Uterus (tissue), 4 donors: Measurements from ENCODE around the gene PEA15. TPM values are rescaled to one million over a fixed set of nuclear protein-coding genes. Genes with fewer than 3 reads are reported as not detected.

Source experiments
- DNase-seq, 2 donors: peaks; one replicate each; pipeline ENCODE4 v3.0.0-alpha.2; 2019 to 2020
- H3K27ac ChIP-seq, 2 donors: fragments of 200-600 bp; sonication (generic); 1 replicate in 1 of 2; 2 replicates in 1 of 2; pipeline ENCODE4 v1.5.1; 2016 to 2018
- H3K27me3 ChIP-seq, 2 donors: fragments of 200-600 bp; sonication (generic); one replicate each; pipeline ENCODE4 v1.5.1; 2018 to 2019; ENCODE audit warnings: control low read depth in 1 of 2
- H3K36me3 ChIP-seq, 2 donors: fragments of 200-600 bp; sonication (generic); one replicate each; pipeline ENCODE4 v1.5.1; 2019; ENCODE audit warnings: control low read depth in 1 of 2
- H3K4me1 ChIP-seq, 2 donors: fragments of 200-600 bp; sonication (generic); one replicate each; pipeline ENCODE4 v1.5.1; 2018 to 2019; ENCODE audit warnings: control low read depth in 1 of 2
- H3K4me3 ChIP-seq, 2 donors: fragments of 200-600 bp; sonication (generic); 1 replicate in 1 of 2; 2 replicates in 1 of 2; pipeline ENCODE4 v1.5.1; 2018 to 2019; ENCODE audit warnings: mild to moderate bottlenecking in 1 of 2
- H3K9me3 ChIP-seq, 2 donors: fragments of 200-600 bp; sonication (generic); one replicate each; pipeline ENCODE4 v1.5.1; 2019; ENCODE audit warnings: control low read depth in 1 of 2
- POLR2A ChIP-seq, 2 donors: fragments of 450-650 bp; IDR thresholded peaks; one replicate each; pipeline ENCODE4 v1.6.1; 2016; ENCODE audit warnings: antibody characterized with exemption in 2 of 2, mild to moderate bottlenecking in 1 of 2, moderate library complexity in 1 of 2
- intact Hi-C: fragments of 100-400 bp; cut with DNase I; formaldehyde crosslinking; loops from one replicate; pipeline ENCODE4 v1.15.1; 2023; ENCODE audit warnings: low total_unique reads
- total RNA-seq, 4 donors: library from RNA; depleted of rRNA in 3 of 4; stranded (reverse); fragments of >200 nt in 3 of 4; gene quantifications; one replicate each; pipeline versions ENCODE4 v1.1.0 to v1.2.4, GENCODE V29; 2014 to 2023
- TF ChIP-seq, protein P1 (sequence below), 4 experiments: fragments of 200-600 bp in 2 of 4; fragments of 450-650 bp in 2 of 4; sonication (generic) in 2 of 4; IDR thresholded peaks; one replicate each; pipeline ENCODE4 v1.5.1; 2016 to 2019; ENCODE audit warnings: antibody characterized with exemption in 4 of 4, mild to moderate bottlenecking in 2 of 4, moderate library complexity in 1 of 4
- donor health status: DM: yes; HTN: yes; CAD: no.

Gene PEA15
- total RNA-seq, 4 donors from 2014 or later, result 52.1 to 147 (median 81.7) TPM

DNA sequence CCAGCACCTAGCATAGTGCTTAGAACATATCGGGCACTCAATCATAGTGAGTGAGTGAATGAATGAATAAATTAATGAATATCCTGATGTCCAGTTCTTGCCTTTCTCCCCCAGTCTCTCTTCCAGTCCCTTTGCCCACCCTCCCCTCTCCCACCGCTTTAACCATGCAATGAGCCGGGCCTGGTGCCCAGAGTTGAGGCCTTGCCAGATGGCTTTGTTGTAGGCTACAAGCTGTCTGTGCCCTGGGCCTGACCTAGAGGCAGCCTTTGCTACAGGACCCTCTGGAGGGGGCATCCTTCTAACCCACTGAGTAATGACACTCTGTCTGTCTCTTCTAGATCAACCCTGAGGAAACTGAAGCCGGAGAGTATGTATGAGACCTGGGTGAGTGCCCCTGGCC lies 8.0 kb upstream of the PEA15 start:
- Histone ChIP-seq H3K27ac (no peak overlapping the region), H3K4me3 (no peak overlapping the region), H3K36me3 (no peaks in the 10 kb centered on the region), H3K9me3 (no peaks in the 10 kb centered on the region), H3K27me3 (no peaks in the 10 kb centered on the region), H3K4me1 (peaks cover 0 to 5% of the 10 kb centered on the region in 2 donors)
- no peak for DNase-seq
- no peak for TF ChIP-seq POLR2A (IDR thresholded peaks at IDR 0.05)
- TF ChIP-seq, protein P1, sequence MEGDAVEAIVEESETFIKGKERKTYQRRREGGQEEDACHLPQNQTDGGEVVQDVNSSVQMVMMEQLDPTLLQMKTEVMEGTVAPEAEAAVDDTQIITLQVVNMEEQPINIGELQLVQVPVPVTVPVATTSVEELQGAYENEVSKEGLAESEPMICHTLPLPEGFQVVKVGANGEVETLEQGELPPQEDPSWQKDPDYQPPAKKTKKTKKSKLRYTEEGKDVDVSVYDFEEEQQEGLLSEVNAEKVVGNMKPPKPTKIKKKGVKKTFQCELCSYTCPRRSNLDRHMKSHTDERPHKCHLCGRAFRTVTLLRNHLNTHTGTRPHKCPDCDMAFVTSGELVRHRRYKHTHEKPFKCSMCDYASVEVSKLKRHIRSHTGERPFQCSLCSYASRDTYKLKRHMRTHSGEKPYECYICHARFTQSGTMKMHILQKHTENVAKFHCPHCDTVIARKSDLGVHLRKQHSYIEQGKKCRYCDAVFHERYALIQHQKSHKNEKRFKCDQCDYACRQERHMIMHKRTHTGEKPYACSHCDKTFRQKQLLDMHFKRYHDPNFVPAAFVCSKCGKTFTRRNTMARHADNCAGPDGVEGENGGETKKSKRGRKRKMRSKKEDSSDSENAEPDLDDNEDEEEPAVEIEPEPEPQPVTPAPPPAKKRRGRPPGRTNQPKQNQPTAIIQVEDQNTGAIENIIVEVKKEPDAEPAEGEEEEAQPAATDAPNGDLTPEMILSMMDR (IDR thresholded peaks at IDR 0.05), result no peak
- intact Hi-C loops, result loop anchor here (10.0 kb wide), 2 partner anchors 58 to 102 kb away; partner anchors contain the start of gene IGSF8

DNA sequence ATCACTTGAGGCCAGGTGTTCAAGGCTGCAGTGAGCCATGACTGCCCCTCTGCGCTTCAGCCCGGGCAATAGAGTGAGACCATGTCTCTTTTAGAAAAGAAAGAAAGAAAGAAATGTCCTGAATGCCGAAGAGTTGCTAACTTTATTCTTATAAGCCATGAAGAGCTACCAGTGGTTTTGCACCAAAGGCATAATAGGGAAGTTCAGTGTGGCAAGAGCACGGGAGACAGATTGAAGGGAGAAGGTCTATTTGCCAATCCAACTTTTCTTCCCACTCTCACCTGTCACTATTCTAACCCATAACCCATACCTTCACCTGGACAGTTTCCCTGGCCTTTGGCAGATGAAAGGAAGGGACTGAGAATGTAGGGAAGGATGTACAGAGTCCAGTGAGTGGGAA lies 4.4 kb upstream of the PEA15 start:
- no peaks in the 10 kb centered on the region for H3K27me3 ChIP-seq
- H3K9me3 ChIP-seq, result no peaks in the 10 kb centered on the region
- no peak for DNase-seq
- no peak overlapping the region for H3K27ac ChIP-seq
- intact Hi-C loops, result loop anchor here (10.0 kb wide), 1 partner anchor 1014 kb away; the partner anchor contains the start of gene FCER1G
- no peaks in the 10 kb centered on the region for H3K4me1 ChIP-seq
- H3K4me3 ChIP-seq, result no peak overlapping the region
- H3K36me3 ChIP-seq, result no peaks in the 10 kb centered on the region
- no peak for TF ChIP-seq POLR2A (IDR thresholded peaks at IDR 0.05)
- TF ChIP-seq, protein P1 (IDR thresholded peaks at IDR 0.05), result no peak

DNA sequence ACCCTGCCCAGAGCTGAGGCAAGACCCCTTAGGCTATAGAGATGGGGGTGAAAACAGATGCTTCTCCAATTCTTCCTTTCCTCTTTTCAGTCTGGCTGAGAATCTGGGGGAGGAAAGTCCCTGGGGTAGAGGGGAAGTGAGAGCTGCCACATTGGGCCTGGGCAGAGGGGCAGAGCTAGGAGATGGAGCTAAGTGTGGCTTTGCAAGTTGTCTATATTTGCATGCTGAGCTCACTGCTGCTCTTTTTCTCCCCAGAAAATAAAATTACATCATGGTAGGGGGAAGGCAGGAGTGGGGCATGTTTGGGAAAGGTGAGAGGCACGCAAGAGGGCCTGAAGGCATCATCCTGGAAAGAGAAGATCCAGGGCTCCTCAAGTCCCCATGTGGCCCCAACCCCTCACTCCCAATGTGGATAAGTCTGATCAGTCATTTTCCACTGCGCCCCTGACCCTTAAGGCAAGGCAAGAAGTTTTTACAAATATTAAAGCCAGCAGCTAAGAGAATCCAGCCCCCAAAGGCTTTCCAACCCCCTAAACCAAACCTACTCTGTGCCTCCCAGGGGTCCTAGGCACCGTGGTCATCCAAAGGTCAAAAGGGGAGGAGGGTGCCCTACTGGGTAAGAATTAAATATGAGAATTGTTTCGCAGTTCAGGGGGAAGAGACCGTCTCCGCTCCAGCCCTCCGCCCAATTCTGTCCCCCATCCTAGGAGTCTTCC lies 500 bp upstream of the PEA15 start:
- DNase-seq, result no peak
- no peak for TF ChIP-seq POLR2A (IDR thresholded peaks at IDR 0.05)
- TF ChIP-seq, protein P1 (IDR thresholded peaks at IDR 0.05), result no peak
- Histone ChIP-seq H3K27me3 (no peaks in the 10 kb centered on the region), H3K36me3 (no peaks in the 10 kb centered on the region), H3K27ac (peak overlapping the region; percentile 77 to 89), H3K4me3 (peak overlapping the region; percentile 62 to 70), H3K9me3 (no peaks in the 10 kb centered on the region), H3K4me1 (peaks cover 0 to 5% of the 10 kb centered on the region in 2 donors)
- intact Hi-C loops, result loop anchor here (10.0 kb wide), 1 partner anchor 1010 kb away; the partner anchor contains the start of gene FCER1G

DNA sequence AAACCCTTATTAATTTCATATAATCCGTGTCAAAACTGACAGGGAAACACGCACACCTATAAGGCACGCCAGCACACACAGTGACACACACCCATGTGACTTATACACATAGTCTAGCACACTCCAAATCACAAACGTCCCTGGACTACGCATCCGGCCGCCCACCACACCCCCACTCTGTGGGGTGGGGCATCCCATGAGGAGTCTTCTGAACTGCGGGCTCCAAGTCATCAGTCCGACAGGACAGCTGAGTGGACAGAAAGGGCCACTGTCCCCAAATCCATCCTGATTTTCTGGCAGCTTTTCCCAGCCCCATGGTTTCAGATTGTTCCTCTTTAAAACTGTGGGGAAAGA lies 829 bp downstream of the PEA15 start:
- Histone ChIP-seq H3K4me1 (peaks cover 0 to 5% of the 10 kb centered on the region in 2 donors), H3K4me3 (peak overlapping the region; percentile 62 to 70), H3K27me3 (no peaks in the 10 kb centered on the region), H3K36me3 (no peaks in the 10 kb centered on the region), H3K9me3 (no peaks in the 10 kb centered on the region), H3K27ac (peak overlapping the region; percentile 77 to 89)
- intact Hi-C loops, result loop anchor here (10.0 kb wide), 1 partner anchor 1009 kb away; the partner anchor contains the start of gene FCER1G
- DNase-seq, result peak; percentile 45 to 46
- TF ChIP-seq, protein P1 (IDR thresholded peaks at IDR 0.05), result no peak
- TF ChIP-seq POLR2A (IDR thresholded peaks at IDR 0.05), result peak in 1 of 2 donors; percentile 10

DNA sequence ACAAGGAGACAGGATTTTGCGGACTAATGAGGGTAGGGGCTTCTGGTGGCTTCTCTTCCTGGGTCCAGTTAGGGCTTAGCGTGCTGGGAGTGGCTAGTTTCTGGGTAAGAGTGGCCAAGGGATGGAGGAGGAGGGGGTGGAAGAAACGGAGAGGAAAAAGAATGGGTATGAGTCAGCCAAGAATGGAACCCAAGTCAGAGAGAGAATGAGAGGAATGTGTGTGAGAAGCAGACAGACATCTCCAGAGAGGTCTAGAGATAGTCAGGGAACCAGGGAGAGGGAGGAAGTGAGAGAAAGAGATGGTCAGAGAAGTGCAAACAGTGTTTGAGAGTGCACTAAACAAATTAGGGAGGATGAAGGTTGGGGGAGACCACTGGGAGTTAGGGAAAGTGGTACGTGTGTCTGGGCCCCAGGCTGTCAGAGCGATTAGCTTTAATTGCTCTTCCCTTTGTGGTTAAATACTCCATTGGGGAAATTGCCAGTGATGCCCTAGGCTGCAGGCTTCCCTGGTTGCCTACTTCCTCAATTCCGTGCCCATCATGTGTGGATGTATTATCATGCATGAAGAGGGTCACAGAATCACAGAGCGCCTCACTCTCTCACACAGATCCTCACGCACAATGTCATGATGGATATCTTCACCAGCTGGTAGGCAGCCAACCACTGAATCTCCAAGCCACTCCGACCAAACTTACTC lies 1.4 kb downstream of the PEA15 start:
- Histone ChIP-seq H3K4me3 (peak overlapping the region; percentile 62 to 70), H3K27me3 (no peaks in the 10 kb centered on the region), H3K9me3 (no peaks in the 10 kb centered on the region), H3K4me1 (peaks cover 0 to 5% of the 10 kb centered on the region in 2 donors), H3K36me3 (no peaks in the 10 kb centered on the region), H3K27ac (peak overlapping the region; percentile 77 to 89)
- intact Hi-C loops, result loop anchor here (10.0 kb wide), 1 partner anchor 1008 kb away; the partner anchor contains the start of gene FCER1G
- DNase-seq, result no peak
- TF ChIP-seq, protein P1 (IDR thresholded peaks at IDR 0.05), result no peak
- TF ChIP-seq POLR2A (IDR thresholded peaks at IDR 0.05), result no peak
